ENCODE measurements around the gene AQP4. TPM values are rescaled to one million over a fixed set of nuclear protein-coding genes. Genes with fewer than 3 reads are reported as not detected.
A peak's percentile ranks its signal among the peaks of the same experiment; 100 is the strongest.

AQP4 gene
- total RNA-seq, 1 experiment from 2014 or later: 0.42 TPM

DNA sequence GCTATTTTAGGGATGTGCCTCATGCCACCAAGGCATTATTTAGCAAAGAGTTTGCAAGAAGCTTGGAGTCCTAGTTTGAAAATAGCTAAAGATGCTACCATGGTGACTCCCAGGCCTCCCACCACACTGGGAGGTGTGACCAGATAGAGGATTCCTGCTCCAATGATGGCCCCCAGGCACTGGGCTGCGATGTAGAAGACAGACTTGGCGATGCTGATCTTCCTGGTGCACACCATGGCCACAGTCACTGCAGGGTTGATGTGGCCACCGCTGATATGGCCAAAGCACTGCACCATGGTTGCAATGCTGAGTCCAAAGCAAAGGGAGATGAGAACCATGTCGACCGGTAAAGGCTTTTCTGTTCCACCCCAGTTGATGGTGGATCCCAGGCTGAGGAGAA, 3.4 kb downstream of the AQP4 start:
- Histone ChIP-seq H3K14ac (ENCODE audit: insufficient read depth, low read length) (no peak overlapping the region), H3T11ph (ENCODE audit: low read length) (no peak overlapping the region), H3K23me2 (ENCODE audit: insufficient read length, low read depth, low read length, poor library complexity, severe bottlenecking) (peaks cover 9% of the 10 kb centered on the region), H3K9me3 (ENCODE audit: control insufficient read depth, low read depth, low read length) (no peaks in the 10 kb centered on the region), H3K9ac (ENCODE audit: extremely low read depth, insufficient read length, low read length) (no peak overlapping the region), H3K18ac (ENCODE audit: insufficient read length, low read depth, low read length) (no peak overlapping the region), H2BK120ac (ENCODE audit: low read depth, low read length, poor library complexity, severe bottlenecking) (no peak overlapping the region), H3K27me3 (ENCODE audit: insufficient read depth, low read length) (no peaks in the 10 kb centered on the region; the same call in 1 of the 2 replicates), H3K4ac (ENCODE audit: low read depth, low read length) (no peak overlapping the region), H3K79me2 (ENCODE audit: insufficient read depth, low read length) (no peaks in the 10 kb centered on the region), H3K23ac (ENCODE audit: insufficient read length, low read depth, low read length) (no peak overlapping the region), H2BK15ac (ENCODE audit: low read depth, low read length) (no peak overlapping the region), H3K4me2 (ENCODE audit: insufficient read depth, insufficient read length, low read length) (no peak overlapping the region), H4K5ac (ENCODE audit: insufficient read length, low read depth, low read length) (no peak overlapping the region), H4K91ac (ENCODE audit: insufficient read length, low read depth, low read length) (no peak overlapping the region), H2BK12ac (ENCODE audit: insufficient read length, low read depth, low read length) (no peak overlapping the region), H2AK5ac (ENCODE audit: insufficient read length, low read length) (no peak overlapping the region), H2BK20ac (ENCODE audit: low read depth, low read length, poor library complexity, severe bottlenecking) (no peak overlapping the region), H4K20me1 (ENCODE audit: control insufficient read depth, insufficient read depth, insufficient read length) (no peaks in the 10 kb centered on the region), H3K27ac (ENCODE audit: insufficient read length, low read depth, low read length) (no peak overlapping the region), H2BK5ac (ENCODE audit: insufficient read length, low read length) (no peak overlapping the region), H3K79me1 (ENCODE audit: insufficient read depth, low read depth, low read length, poor library complexity, severe bottlenecking) (no peaks in the 10 kb centered on the region), H3K4me1 (ENCODE audit: insufficient read depth, low read length) (peaks cover 4% of the 10 kb centered on the region; the same call in 1 of the 2 replicates), H4K8ac (replicated peaks; ENCODE audit: insufficient read length, low read depth, low read length) (no peak overlapping the region), H3K56ac (ENCODE audit: insufficient read length, low read depth, low read length) (no peak overlapping the region), H2AFZ (ENCODE audit: low read length) (no peak overlapping the region)
- H3K27me3 Mint-ChIP-seq (ENCODE audit: low read depth): peaks cover 26% of the 10 kb centered on the region
- WGBS (ENCODE audit: extremely low coverage, insufficient read length, low lambda C conversion rate): no CpG with 5 or more reads among the region's 5 CpGs
- TF ChIP-seq, protein P1, sequence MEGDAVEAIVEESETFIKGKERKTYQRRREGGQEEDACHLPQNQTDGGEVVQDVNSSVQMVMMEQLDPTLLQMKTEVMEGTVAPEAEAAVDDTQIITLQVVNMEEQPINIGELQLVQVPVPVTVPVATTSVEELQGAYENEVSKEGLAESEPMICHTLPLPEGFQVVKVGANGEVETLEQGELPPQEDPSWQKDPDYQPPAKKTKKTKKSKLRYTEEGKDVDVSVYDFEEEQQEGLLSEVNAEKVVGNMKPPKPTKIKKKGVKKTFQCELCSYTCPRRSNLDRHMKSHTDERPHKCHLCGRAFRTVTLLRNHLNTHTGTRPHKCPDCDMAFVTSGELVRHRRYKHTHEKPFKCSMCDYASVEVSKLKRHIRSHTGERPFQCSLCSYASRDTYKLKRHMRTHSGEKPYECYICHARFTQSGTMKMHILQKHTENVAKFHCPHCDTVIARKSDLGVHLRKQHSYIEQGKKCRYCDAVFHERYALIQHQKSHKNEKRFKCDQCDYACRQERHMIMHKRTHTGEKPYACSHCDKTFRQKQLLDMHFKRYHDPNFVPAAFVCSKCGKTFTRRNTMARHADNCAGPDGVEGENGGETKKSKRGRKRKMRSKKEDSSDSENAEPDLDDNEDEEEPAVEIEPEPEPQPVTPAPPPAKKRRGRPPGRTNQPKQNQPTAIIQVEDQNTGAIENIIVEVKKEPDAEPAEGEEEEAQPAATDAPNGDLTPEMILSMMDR (conservative IDR thresholded peaks at IDR 0.05): no peak
- peak overlapping the region in 1 of 2 experiments; percentile 48; a peak in 1 of 5 replicates for H3K4me3 Mint-ChIP-seq
- H3K9me3 Mint-ChIP-seq: no peaks in the 10 kb centered on the region; a peak in 1 of 5 replicates
- H3K27ac Mint-ChIP-seq: no peak overlapping the region
- peaks cover 22 to 28% of the 10 kb centered on the region in 2 experiments for H3K4me1 Mint-ChIP-seq
- H3K36me3 Mint-ChIP-seq (ENCODE audit: insufficient read depth in 1 of 3, low read depth in 3 of 3): no peaks in the 10 kb centered on the region
- DNase-seq: no peak

All from H9 (cell line).